A673 (cell line): Measurements from ENCODE around the gene VAV1. TPM values are rescaled to one million over a fixed set of nuclear protein-coding genes. Genes with fewer than 3 reads are reported as not detected.

Experiments
- BruUV-seq: library from RNA; stranded (reverse); fragments of 400-500 nt; replicated peaks from 2 replicates; lab custom pipeline; 2021; lab: Mats Ljungman, UMichigan
- CTCF ChIA-PET: fragments of 300-600 bp; sonication (Branson Sonifier 250); formaldehyde crosslinking; loops from one replicate; lab custom pipeline; 2022; ENCODE audit warnings: antibody characterized with exemption; lab: Charles Lee
- POLR2A ChIA-PET: fragments of 300-600 bp; sonication (Branson Sonifier 250); formaldehyde crosslinking; loops from one replicate; lab custom pipeline; 2022; ENCODE audit warnings: antibody characterized with exemption; ENCODE audit not compliant: low non-redundant PET; lab: Charles Lee
- DNase-seq: peaks from one replicate; pipeline ENCODE4 v3.0.0-alpha.2; 2015; ENCODE audit warnings: low spot score
- H3K27ac ChIP-seq: fragments of 200-600 bp; sonication (generic); 2 replicates; pipeline ENCODE4 v1.5.1; 2016; ENCODE audit warnings: mixed run types, low read depth, mild to moderate bottlenecking, mixed read lengths, antibody characterized with exemption, low read length; ENCODE audit not compliant: poor library complexity, severe bottlenecking
- H3K27me3 ChIP-seq: fragments of 200-600 bp; sonication (generic); replicated peaks from 2 replicates; pipeline ENCODE4 v1.6.1; 2017; ENCODE audit warnings: mixed run types, low read depth, mild to moderate bottlenecking, mixed read lengths, antibody characterized with exemption, low read length; ENCODE audit not compliant: insufficient read depth, poor library complexity
- H3K36me3 ChIP-seq: fragments of 200-600 bp; sonication (generic); 2 replicates; pipeline ENCODE4 v1.6.1; 2016; ENCODE audit warnings: mixed run types, mild to moderate bottlenecking, mixed read lengths, antibody characterized with exemption, low read length; ENCODE audit not compliant: insufficient read depth, poor library complexity, severe bottlenecking
- H3K4me1 ChIP-seq: fragments of 200-600 bp; sonication (generic); 2 replicates; pipeline ENCODE4 v1.6.1; 2017; ENCODE audit warnings: mixed run types, mild to moderate bottlenecking, mixed read lengths, antibody characterized with exemption, low read length; ENCODE audit not compliant: insufficient read depth, poor library complexity, severe bottlenecking
- H3K4me3 ChIP-seq: fragments of 200-600 bp; sonication (generic); 2 replicates; pipeline ENCODE4 v1.5.1; 2016; ENCODE audit warnings: low read depth, mixed run types, mild to moderate bottlenecking, mixed read lengths, low read length; ENCODE audit not compliant: poor library complexity, severe bottlenecking
- H3K9me3 ChIP-seq: fragments of 200-600 bp; sonication (generic); 2 replicates; pipeline ENCODE4 v1.6.1; 2016; ENCODE audit warnings: mixed run types, low read depth, mild to moderate bottlenecking, mixed read lengths, antibody characterized with exemption, low read length; ENCODE audit not compliant: poor library complexity, severe bottlenecking
- CTCF ChIP-seq: fragments of 300-800, 200-600 bp; sonication (generic); conservative IDR thresholded peaks from 2 replicates; pipeline ENCODE4 v1.5.1; 2017; ENCODE audit warnings: low read depth, mild to moderate bottlenecking, antibody characterized with exemption, low read length, moderate library complexity, mixed read lengths
- EZH2 ChIP-seq: fragments of 200-600 bp; sonication (generic); IDR thresholded peaks from 2 replicates; pipeline ENCODE4 v1.6.1; 2017; ENCODE audit warnings: borderline replicate concordance, low read depth, mild to moderate bottlenecking, mixed read lengths, antibody characterized with exemption, low read length; ENCODE audit not compliant: poor library complexity, severe bottlenecking
- intact Hi-C: fragments of 100-400 bp; cut with micrococcal nuclease; formaldehyde crosslinking; loops from one replicate; pipeline ENCODE4 v1.10.0; 2022; ENCODE audit not compliant: unreplicated experiment
- total RNA-seq: library from RNA; stranded (reverse); gene quantifications from 2 replicates; pipeline ENCODE4 v1.2.3, GENCODE V29; 2021

The VAV1 gene
- total RNA-seq, 1 experiment from 2014 or later, result 51.6 TPM

DNA sequence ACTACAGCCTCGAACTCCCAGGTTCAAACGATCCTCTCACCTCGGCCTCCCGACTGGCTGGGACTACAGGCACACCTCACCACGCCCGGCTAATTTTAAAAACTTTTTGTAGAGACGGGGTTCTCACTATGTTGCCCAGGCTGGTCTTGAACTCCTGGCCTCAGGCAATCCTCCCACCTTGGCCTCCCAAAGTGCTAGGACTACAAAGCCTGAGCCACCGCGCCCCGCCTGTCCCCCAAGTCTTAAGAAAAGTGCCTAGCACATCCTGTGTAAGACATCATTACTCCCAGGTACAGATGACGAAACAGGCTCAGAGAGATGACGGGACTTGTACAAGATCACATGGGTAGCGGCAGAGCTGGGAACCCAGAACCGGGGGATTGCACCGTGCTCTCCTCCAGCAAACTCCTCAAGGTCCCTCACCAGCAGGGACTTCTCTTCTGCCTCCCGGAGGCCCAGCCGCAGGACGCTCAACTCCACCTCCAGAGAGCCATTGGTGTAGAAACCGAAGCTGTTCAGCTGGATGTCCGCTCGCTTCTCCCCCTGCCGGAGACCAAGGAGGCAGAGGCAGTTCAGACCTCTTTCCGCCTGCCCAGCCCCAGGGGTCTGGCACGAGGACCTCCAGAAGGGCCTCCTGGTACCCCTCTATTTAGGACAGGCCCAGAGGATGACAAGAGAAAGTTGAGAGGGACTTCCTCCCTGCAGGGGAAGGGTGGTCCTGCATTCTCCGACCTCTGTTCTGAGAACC lies 36.2 kb upstream of the VAV1 start:
- Histone ChIP-seq H3K36me3 (no peaks in the 10 kb centered on the region), H3K27me3 (no peaks in the 10 kb centered on the region), H3K27ac (peak overlapping the region; percentile 98), H3K9me3 (no peaks in the 10 kb centered on the region), H3K4me1 (peaks cover 29% of the 10 kb centered on the region), H3K4me3 (peak overlapping the region; percentile 63)
- no peak for TF ChIP-seq EZH2
- peak; percentile 64 for TF ChIP-seq CTCF
- peak; percentile 85 for DNase-seq
- BruUV-seq, result TSS peak; percentile 38
- ChIA-PET CTCF (interaction anchor here (1.2 kb wide), 1 partner anchor 127 kb away, joined by 5 read pairs; no protein-coding TSS in a partner anchor), POLR2A (no interaction called here)
- intact Hi-C loops, result loop anchor here (5.0 kb wide), 3 partner anchors 66 to 219 kb away; no protein-coding TSS in a partner anchor

DNA sequence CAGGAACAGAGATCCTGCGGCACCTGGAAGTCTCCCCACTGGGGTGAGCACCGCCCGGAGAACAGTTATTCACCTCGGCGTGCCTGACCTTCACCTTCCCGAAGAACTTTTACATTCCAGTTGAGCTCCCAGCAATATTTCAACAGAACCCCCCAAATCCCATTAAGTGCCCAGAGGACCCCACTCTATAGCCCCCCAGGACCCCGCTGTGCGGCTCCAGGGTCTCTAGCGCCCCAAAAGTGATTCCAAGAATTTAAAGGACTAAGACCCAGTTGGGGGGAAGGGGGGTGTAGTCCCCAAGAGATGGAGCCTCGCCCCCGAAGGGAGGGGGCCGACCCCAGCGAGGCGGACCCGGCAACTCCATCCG lies 35.6 kb upstream of the VAV1 start:
- peak overlapping the region; percentile 98 for H3K27ac ChIP-seq
- H3K4me1 ChIP-seq, result peaks cover 34% of the 10 kb centered on the region
- intact Hi-C loops, result loop anchor here (5.0 kb wide), 3 partner anchors 65 to 220 kb away; no protein-coding TSS in a partner anchor
- peak overlapping the region; percentile 63 for H3K4me3 ChIP-seq
- DNase-seq, result no peak
- TF ChIP-seq EZH2, result no peak
- no peak; the same call in 1 of the 2 replicates for TF ChIP-seq CTCF
- H3K9me3 ChIP-seq, result no peaks in the 10 kb centered on the region
- no peaks in the 10 kb centered on the region for H3K27me3 ChIP-seq
- ChIA-PET CTCF (interaction anchor here (1.2 to 2.0 kb wide), 2 partner anchors 127 kb away, joined by 5 to 44 read pairs; no protein-coding TSS in a partner anchor), POLR2A (no interaction called here)
- H3K36me3 ChIP-seq, result no peaks in the 10 kb centered on the region
- no TSS peak for BruUV-seq

GRCh38 chr19:6737284-6737872 lies 35.1 kb upstream of the VAV1 start, which contains the start of gene GPR108:
TSS of gene GPR108 (minus strand) at chr19:6737580. CDS start at chr19:6737576, 4 bp downstream.
- Histone ChIP-seq H3K4me1 (peaks cover 35% of the 10 kb centered on the region), H3K27me3 (no peaks in the 10 kb centered on the region), H3K9me3 (no peaks in the 10 kb centered on the region), H3K27ac (peak within 1 kb of the TSS; percentile 98), H3K36me3 (peaks cover 2% of the 10 kb centered on the region), H3K4me3 (peak within 1 kb of the TSS; percentile 63)
- no TSS peak for BruUV-seq
- CTCF ChIA-PET, result interaction anchor here (2.0 kb wide), 1 partner anchor 127 kb away, joined by 44 read pairs; no protein-coding TSS in a partner anchor
- POLR2A ChIA-PET, result no interaction called here
- TF ChIP-seq EZH2 (no peak), CTCF (no peak)
- peak; percentile 100 for DNase-seq
- intact Hi-C loops, result loop anchor here (5.0 kb wide), 3 partner anchors 65 to 220 kb away; no protein-coding TSS in a partner anchor
